Measurements from ENCODE around the gene SGCD.

GRCh38 chr5:156396830-156397081 lies 69.8 kb downstream of the SGCD start:
- TF ChIP-seq POLR2AphosphoS5 (IDR thresholded peaks at IDR 0.05; ENCODE audit: borderline replicate concordance, low read depth, low read length) (no peak), EZH2 (IDR thresholded peaks at IDR 0.05) (no peak), FOXP2 (optimal IDR thresholded peaks at IDR 0.05; ENCODE audit: control extremely low read depth, extremely low read length, insufficient read depth) (no peak)
